ENCODE data around the gene ROGDI.

The ROGDI gene

Small RNA genes within 50 kb of the gene (small RNA-seq; reads per million reads assigned to genes)
- 0 reads per million in 2 experiments for gene RF00017
